ENCODE measurements around the gene COPS2.

- TF ChIP-seq CTCF (IDR thresholded peaks at IDR 0.05; ENCODE audit: poor library complexity), result no peak
- TF ChIP-seq EZH2 (IDR thresholded peaks at IDR 0.05; ENCODE audit: borderline replicate concordance), result no peak
- no peak for TF ChIP-seq EZH2phosphoT487 (IDR thresholded peaks at IDR 0.05; ENCODE audit: low read depth, severe bottlenecking, unreplicated experiment)
Measured at GRCh38 chr15:49124371-49124770, 31.0 kb downstream of the COPS2 start.
